GM23338 (cell line): Measurements from ENCODE around the gene ZMAT5.

Experiments
- CTCF ChIP-seq, 2 experiments: fragments of 200-600 bp in 1 of 2; sonication (generic) in 1 of 2; conservative IDR thresholded peaks; 2 replicates each; pipeline versions ENCODE4 v1.5.1 to v1.6.1; 2016 to 2017; ENCODE audit warnings: antibody characterized with exemption in 2 of 2, low read depth in 2 of 2, mild to moderate bottlenecking in 2 of 2, moderate library complexity in 1 of 2
- ETS1 ChIP-seq: IDR thresholded peaks from 2 replicates; pipeline ENCODE4 v1.6.1; 2016; ENCODE audit warnings: antibody characterized with exemption
- JUNB ChIP-seq: IDR thresholded peaks from one replicate; pipeline ENCODE4 v1.6.1; 2016; ENCODE audit warnings: antibody characterized with exemption; ENCODE audit not compliant: unreplicated experiment
- POLR2AphosphoS5 ChIP-seq: IDR thresholded peaks from 2 replicates; pipeline ENCODE4 v1.6.1; 2016; ENCODE audit warnings: antibody characterized with exemption, low read depth
- REST ChIP-seq: IDR thresholded peaks from one replicate; pipeline ENCODE4 v1.6.1; 2018; ENCODE audit warnings: antibody characterized with exemption; ENCODE audit not compliant: unreplicated experiment

- no peak for TF ChIP-seq REST
- no peak for TF ChIP-seq JUNB
- TF ChIP-seq CTCF (conservative IDR thresholded peaks at IDR 0.05; ENCODE audit: low read depth in 2 of 2) = no peak
- no peak for TF ChIP-seq ETS1
- no peak for TF ChIP-seq POLR2AphosphoS5
These were observed 28.9 kb upstream of the ZMAT5 start for GRCh38 chr22:29795663-29796062.
